K562 (cell line): ENCODE data around the gene RUSC2. TPM values are rescaled to one million over a fixed set of nuclear protein-coding genes. Genes with fewer than 3 reads are reported as not detected.

Experiments used
- ATAC-seq: fragments of 200-7000 bp; cut with Tn5 transposase; 3 replicates; pipeline ENCODE4 v1.9.1; 2020; ENCODE audit warnings: moderate library complexity
- BruUV-seq: library from RNA; stranded (reverse); fragments of 400-500 nt; replicated peaks from 2 replicates; lab custom pipeline; 2021; lab: Mats Ljungman, UMichigan
- CTCF ChIA-PET: fragments of 300-600 bp; formaldehyde crosslinking; extraction: SDS; loops from one replicate; lab custom pipeline; 2021; ENCODE audit warnings: low intra/inter-chr PET ratio; lab: Yijun Ruan, JAX
- POLR2A ChIA-PET: fragments of 300-600, 350-650 bp; sonication (Branson Sonifier 250); formaldehyde crosslinking; extraction: SDS; loops from one replicate; lab custom pipeline; 2021; ENCODE audit warnings: antibody characterized with exemption, inconsistent platforms; lab: Yijun Ruan, JAX
- DNase-seq, 4 experiments: peaks; one replicate each; pipeline versions ENCODE4 v3.0.0 to v3.0.0-alpha.2; 2011 to 2018; ENCODE audit warnings: low spot score in 3 of 4, mixed read lengths in 3 of 4; ENCODE audit errors: extremely low read depth in 1 of 4
- FAIRE-seq: peaks from 2 replicates; lab custom pipeline; 2011; peaks lifted over from hg19 to GRCh38; lab: Jason Lieb, UNC
- H2AFZ ChIP-seq: 2 replicates; pipeline ENCODE4 v1.6.0; 2011; ENCODE audit warnings: low read depth, low read length, control low read depth, inconsistent platforms
- H3K27ac ChIP-seq: fragments of 200-600 bp; 3 replicates; pipeline ENCODE4 v1.8.0; 2011; ENCODE audit warnings: low read depth, mild to moderate bottlenecking, control low read depth, inconsistent platforms, low read length, moderate library complexity, mixed read lengths; ENCODE audit errors: extremely low read depth
- H3K27me3 ChIP-seq, 2 experiments: fragments of 300-600 bp in 1 of 2; 2 replicates in 1 of 2; 3 replicates in 1 of 2; pipeline versions ENCODE4 v1.6.0 to v1.8.0; 2011; ENCODE audit warnings: inconsistent platforms in 2 of 2, low read length in 2 of 2, mild to moderate bottlenecking in 1 of 2, mixed read lengths in 1 of 2, moderate library complexity in 1 of 2; ENCODE audit not compliant: control insufficient read depth in 2 of 2, insufficient read depth in 2 of 2
- H3K36me3 ChIP-seq: fragments of 300-600 bp; 3 replicates; pipeline ENCODE4 v1.8.0; 2011; ENCODE audit warnings: mild to moderate bottlenecking, low read length, inconsistent platforms; ENCODE audit not compliant: control insufficient read depth, insufficient read depth
- H3K4me1 ChIP-seq, 2 experiments: fragments of 200-600 bp in 1 of 2; replicated peaks in 1 of 2; 2 replicates in 1 of 2; 3 replicates in 1 of 2; pipeline versions ENCODE4 v1.5.1 to v1.8.0; 2011; ENCODE audit warnings: inconsistent platforms in 2 of 2, low read length in 2 of 2, mild to moderate bottlenecking in 1 of 2, mixed read lengths in 1 of 2, moderate library complexity in 1 of 2; ENCODE audit not compliant: control insufficient read depth in 2 of 2, insufficient read depth in 2 of 2
- H3K4me2 ChIP-seq: 2 replicates; pipeline ENCODE4 v1.6.1; 2011; ENCODE audit warnings: low read length, control low read depth, inconsistent platforms, mixed read lengths; ENCODE audit not compliant: insufficient read depth
- H3K4me3 ChIP-seq: fragments of 200-600 bp; sonication (generic), shearing (Covaris generic); 2 replicates; pipeline ENCODE4 v1.5.1; 2016; ENCODE audit warnings: control low read depth, inconsistent platforms
- H3K79me2 ChIP-seq: fragments of 200-600 bp; 3 replicates; pipeline ENCODE4 v1.8.0; 2011; ENCODE audit warnings: low read length, inconsistent platforms; ENCODE audit not compliant: control insufficient read depth, insufficient read depth
- H3K9ac ChIP-seq, 2 experiments: 2 replicates each; pipeline versions ENCODE4 v1.6.0 to v1.6.1; 2011; ENCODE audit warnings: low read depth in 2 of 2, low read length in 2 of 2, control low read depth in 1 of 2, inconsistent platforms in 1 of 2, mild to moderate bottlenecking in 1 of 2, mixed read lengths in 1 of 2; ENCODE audit not compliant: insufficient read depth in 1 of 2
- H3K9me1 ChIP-seq: one replicate; pipeline ENCODE4 v1.6.0; 2011; ENCODE audit warnings: inconsistent platforms, mild to moderate bottlenecking, low read length, moderate library complexity; ENCODE audit not compliant: control insufficient read depth, insufficient read depth
- H3K9me3 ChIP-seq: replicated peaks from 2 replicates; pipeline ENCODE4 v1.5.1; 2011; ENCODE audit warnings: low read depth, low read length, inconsistent platforms; ENCODE audit not compliant: control insufficient read depth, insufficient read depth
- H4K20me1 ChIP-seq: replicated peaks from 2 replicates; pipeline ENCODE4 v1.6.1; 2011; ENCODE audit warnings: low read length, inconsistent platforms, mixed read lengths; ENCODE audit not compliant: control insufficient read depth, insufficient read depth
- CTBP1 ChIP-seq: fragments of 450-650 bp; IDR thresholded peaks from 2 replicates; pipeline ENCODE4 v1.6.1; 2016; ENCODE audit warnings: borderline replicate concordance
- DDX20 ChIP-seq: fragments of 450-650 bp; IDR thresholded peaks from 2 replicates; pipeline ENCODE4 v1.6.1; 2016; ENCODE audit warnings: missing genetic modification characterization, low read depth, mild to moderate bottlenecking, missing compliant biosample characterization, moderate library complexity
- JUND ChIP-seq, 2 experiments: IDR thresholded peaks; 2 replicates in 1 of 2; 3 replicates in 1 of 2; pipeline ENCODE4 v1.6.1; 2011; ENCODE audit warnings: borderline replicate concordance in 2 of 2, low read depth in 2 of 2, low read length in 2 of 2, improper control_type of control experiment in 1 of 2, missing biosample characterization in 1 of 2, missing genetic modification characterization in 1 of 2, missing genetic modification reagents in 1 of 2
- MECOM ChIP-seq: fragments of 250-450 bp; sonication (Bioruptor Pico); IDR thresholded peaks from 2 replicates; pipeline ENCODE4 v1.8.0; 2022; ENCODE audit warnings: inconsistent platforms
- NEUROD1 ChIP-seq: fragments of 150-350 bp; IDR thresholded peaks from 2 replicates; pipeline ENCODE4 v1.6.1; 2014; ENCODE audit warnings: borderline replicate concordance, low read length, low read depth; ENCODE audit not compliant: partially characterized antibody
- PCBP1 ChIP-seq: fragments of 200-400 bp; formaldehyde crosslinking; IDR thresholded peaks from 2 replicates; pipeline ENCODE4 v1.6.1; 2018; ENCODE audit warnings: mild to moderate bottlenecking, low read depth, low read length; ENCODE audit not compliant: poor library complexity, severe bottlenecking
- PPARD ChIP-seq: fragments of 250-450 bp; sonication (Bioruptor Pico); IDR thresholded peaks from 2 replicates; pipeline ENCODE4 v1.8.0; 2022; ENCODE audit warnings: inconsistent platforms, mild to moderate bottlenecking, moderate library complexity
- RBM39 ChIP-seq: fragments of 200-400 bp; formaldehyde crosslinking; optimal IDR thresholded peaks from 2 replicates; pipeline ENCODE3; 2018; ENCODE audit warnings: low read depth, low read length
- SAFB ChIP-seq: fragments of 200-400 bp; formaldehyde crosslinking; IDR thresholded peaks from 2 replicates; pipeline ENCODE4 v1.6.1; 2017; ENCODE audit warnings: low read depth, low read length, borderline replicate concordance
- SMARCA5 ChIP-seq: fragments of 450-650 bp; IDR thresholded peaks from 2 replicates; pipeline ENCODE4 v1.6.1; 2016
- SNRNP70 ChIP-seq: fragments of 200-400 bp; formaldehyde crosslinking; optimal IDR thresholded peaks from 2 replicates; pipeline ENCODE3; 2017; ENCODE audit warnings: low read depth, low read length
- TEAD1 ChIP-seq, 2 experiments: fragments of 450-650 bp in 1 of 2; sonication (generic) in 1 of 2; formaldehyde crosslinking; IDR thresholded peaks; 2 replicates each; pipeline versions ENCODE4 v1.4.0 to v1.8.0; 2020 to 2022; ENCODE audit warnings: mild to moderate bottlenecking in 2 of 2, missing genetic modification reagents in 1 of 2
- ZBTB2 ChIP-seq: fragments of 450-650 bp; IDR thresholded peaks from 2 replicates; pipeline ENCODE4 v1.6.1; 2016; ENCODE audit warnings: antibody characterized with exemption
- ZNF444 ChIP-seq: fragments of 250-450 bp; sonication (Bioruptor Pico); IDR thresholded peaks from 2 replicates; pipeline ENCODE4 v1.4.0; 2020; ENCODE audit warnings: mild to moderate bottlenecking, moderate library complexity
- WGBS: fragments of 100-300 bp; shearing (Covaris generic); methylation state at CpG from one replicate; pipeline ENCODE4 v1.1.6; 2016; ENCODE audit warnings: low coverage, mixed read lengths; ENCODE audit not compliant: insufficient coverage; ENCODE audit errors: missing lambda C conversion rate; 5-methylcytosine and 5-hydroxymethylcytosine counted together
- in situ Hi-C: fragments of 300-500 bp; cut with MboI; formaldehyde crosslinking; loops from 4 replicates; pipeline ENCODE4 v1.15.0; 2018; ENCODE audit warnings: inconsistent platforms, mixed read lengths
- intact Hi-C: fragments of 100-400 bp; cut with micrococcal nuclease; formaldehyde crosslinking; loops from 2 replicates; pipeline ENCODE4 v1.14.2; 2022
- polyA plus RNA-seq, 8 experiments: library from polyadenylated mRNA; depleted of rRNA in 4 of 8; stranded (reverse) in 5 of 8; unstranded in 3 of 8; fragments of >200 nt; fragmentation: Nextera tagmentation in 2 of 8; fragmentation: Illumina TruSeq in 1 of 8; extraction: Ambion mirVana in 2 of 8; extraction: Trizol in 1 of 8; gene quantifications; 2 replicates each; pipeline versions ENCODE4 v1.2.1 to v1.2.3, GENCODE V29; 2011 to 2014; ENCODE audit warnings: inconsistent platforms in 1 of 8, missing spikeins in 1 of 8
- total RNA-seq, 7 experiments: library from RNA; depleted of rRNA in 6 of 7; stranded (reverse); fragments of >200 nt in 6 of 7; fragmentation: Illumina TruSeq in 2 of 7; extraction: Trizol in 2 of 7; gene quantifications; 2 replicates each; pipeline versions ENCODE4 v1.2.1 to v1.2.3, GENCODE V29; 2011 to 2021; ENCODE audit warnings: low replicate concordance in 1 of 7
- TF ChIP-seq, protein P1 (sequence below): sonication (generic); formaldehyde crosslinking; IDR thresholded peaks from 2 replicates; pipeline ENCODE4 v1.8.0; 2022; ENCODE audit warnings: mild to moderate bottlenecking, missing genetic modification reagents
- TF ChIP-seq, protein P2 (sequence below), 2 experiments: fragments of 200-800 bp in 1 of 2; sonication (Bioruptor generic) in 1 of 2; sonication (generic) in 1 of 2; formaldehyde crosslinking in 1 of 2; IDR thresholded peaks in 1 of 2; conservative IDR thresholded peaks in 1 of 2; 2 replicates each; pipeline versions ENCODE4 v1.5.0 to v1.6.1; 2016 to 2020; ENCODE audit warnings: missing compliant biosample characterization in 1 of 2, missing genetic modification characterization in 1 of 2, missing genetic modification reagents in 1 of 2

Gene RUSC2
- total and polyA plus RNA-seq, 9 of the 15 experiments (the other 6 are each of a cell fraction or from before 2014, with no cell fraction given): 0.08 to 12.8 (median 3.1) TPM

GRCh38 chr9:35501946-35502345 lies 12.0 kb downstream of the RUSC2 start:
- no peak for ATAC-seq
- H3K27ac ChIP-seq: no peak overlapping the region
- no peak overlapping the region for H3K4me2 ChIP-seq
- H2AFZ ChIP-seq: no peak overlapping the region
- ChIA-PET CTCF (no interaction called here), POLR2A (no interaction called here)
- no peaks in the 10 kb centered on the region for H3K4me1 ChIP-seq
- peaks cover 1% of the 10 kb centered on the region; the same call in 1 of the 3 replicates for H3K36me3 ChIP-seq
- no peak for FAIRE-seq
- no TSS peak for BruUV-seq
- in situ Hi-C loops: no loop called here
- no peaks in the 10 kb centered on the region for H4K20me1 ChIP-seq
- H3K9ac ChIP-seq: no peak overlapping the region
- no peaks in the 10 kb centered on the region for H3K27me3 ChIP-seq
- WGBS: 13% methylated on average over 1 of the region's 1 CpG
- no peaks in the 10 kb centered on the region for H3K9me1 ChIP-seq
- intact Hi-C loops: no loop called here
- H3K9me3 ChIP-seq: 0 out of 2 replicates have a peak, but pooled peaks cover 3% of the 10 kb centered on the region
- H3K4me3 ChIP-seq: no peak overlapping the region
- DNase-seq: no peak
- peaks cover 9% of the 10 kb centered on the region; the same call in 1 of the 3 replicates for H3K79me2 ChIP-seq
- no peak for TF ChIP-seq DDX20 (tag)
- no peak for TF ChIP-seq SMARCA5
- TF ChIP-seq PCBP1: no peak
- no peak for TF ChIP-seq SNRNP70
- TF ChIP-seq RBM39: no peak
- no peak for TF ChIP-seq ZBTB2
- no peak for TF ChIP-seq CTBP1
- TF ChIP-seq TEAD1 (CRISPR knock-in tag; IDR thresholded peaks at IDR 0.05): no peak
- TF ChIP-seq MECOM: no peak
- no peak for TF ChIP-seq ZNF444 (CRISPR knock-in tag)
- TF ChIP-seq NEUROD1: no peak
- no peak for TF ChIP-seq SAFB
- TF ChIP-seq, protein P1, sequence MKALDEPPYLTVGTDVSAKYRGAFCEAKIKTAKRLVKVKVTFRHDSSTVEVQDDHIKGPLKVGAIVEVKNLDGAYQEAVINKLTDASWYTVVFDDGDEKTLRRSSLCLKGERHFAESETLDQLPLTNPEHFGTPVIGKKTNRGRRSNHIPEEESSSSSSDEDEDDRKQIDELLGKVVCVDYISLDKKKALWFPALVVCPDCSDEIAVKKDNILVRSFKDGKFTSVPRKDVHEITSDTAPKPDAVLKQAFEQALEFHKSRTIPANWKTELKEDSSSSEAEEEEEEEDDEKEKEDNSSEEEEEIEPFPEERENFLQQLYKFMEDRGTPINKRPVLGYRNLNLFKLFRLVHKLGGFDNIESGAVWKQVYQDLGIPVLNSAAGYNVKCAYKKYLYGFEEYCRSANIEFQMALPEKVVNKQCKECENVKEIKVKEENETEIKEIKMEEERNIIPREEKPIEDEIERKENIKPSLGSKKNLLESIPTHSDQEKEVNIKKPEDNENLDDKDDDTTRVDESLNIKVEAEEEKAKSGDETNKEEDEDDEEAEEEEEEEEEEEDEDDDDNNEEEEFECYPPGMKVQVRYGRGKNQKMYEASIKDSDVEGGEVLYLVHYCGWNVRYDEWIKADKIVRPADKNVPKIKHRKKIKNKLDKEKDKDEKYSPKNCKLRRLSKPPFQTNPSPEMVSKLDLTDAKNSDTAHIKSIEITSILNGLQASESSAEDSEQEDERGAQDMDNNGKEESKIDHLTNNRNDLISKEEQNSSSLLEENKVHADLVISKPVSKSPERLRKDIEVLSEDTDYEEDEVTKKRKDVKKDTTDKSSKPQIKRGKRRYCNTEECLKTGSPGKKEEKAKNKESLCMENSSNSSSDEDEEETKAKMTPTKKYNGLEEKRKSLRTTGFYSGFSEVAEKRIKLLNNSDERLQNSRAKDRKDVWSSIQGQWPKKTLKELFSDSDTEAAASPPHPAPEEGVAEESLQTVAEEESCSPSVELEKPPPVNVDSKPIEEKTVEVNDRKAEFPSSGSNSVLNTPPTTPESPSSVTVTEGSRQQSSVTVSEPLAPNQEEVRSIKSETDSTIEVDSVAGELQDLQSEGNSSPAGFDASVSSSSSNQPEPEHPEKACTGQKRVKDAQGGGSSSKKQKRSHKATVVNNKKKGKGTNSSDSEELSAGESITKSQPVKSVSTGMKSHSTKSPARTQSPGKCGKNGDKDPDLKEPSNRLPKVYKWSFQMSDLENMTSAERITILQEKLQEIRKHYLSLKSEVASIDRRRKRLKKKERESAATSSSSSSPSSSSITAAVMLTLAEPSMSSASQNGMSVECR: no peak
- TF ChIP-seq JUND (IDR thresholded peaks at IDR 0.05; ENCODE audit: borderline replicate concordance, low read depth, low read length): no peak
- TF ChIP-seq JUND (tag; IDR thresholded peaks at IDR 0.05; ENCODE audit: borderline replicate concordance, low read depth, low read length): no peak
- no peak for TF ChIP-seq PPARD
- TF ChIP-seq, protein P2, sequence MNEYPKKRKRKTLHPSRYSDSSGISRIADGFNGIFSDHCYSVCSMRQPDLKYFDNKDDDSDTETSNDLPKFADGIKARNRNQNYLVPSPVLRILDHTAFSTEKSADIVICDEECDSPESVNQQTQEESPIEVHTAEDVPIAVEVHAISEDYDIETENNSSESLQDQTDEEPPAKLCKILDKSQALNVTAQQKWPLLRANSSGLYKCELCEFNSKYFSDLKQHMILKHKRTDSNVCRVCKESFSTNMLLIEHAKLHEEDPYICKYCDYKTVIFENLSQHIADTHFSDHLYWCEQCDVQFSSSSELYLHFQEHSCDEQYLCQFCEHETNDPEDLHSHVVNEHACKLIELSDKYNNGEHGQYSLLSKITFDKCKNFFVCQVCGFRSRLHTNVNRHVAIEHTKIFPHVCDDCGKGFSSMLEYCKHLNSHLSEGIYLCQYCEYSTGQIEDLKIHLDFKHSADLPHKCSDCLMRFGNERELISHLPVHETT (CRISPR knock-in tag; conservative IDR thresholded peaks at IDR 0.05 in 1 of 2, IDR thresholded peaks at IDR 0.05 in 1 of 2): no peak
